CD14-positive monocyte (primary cell): ENCODE measurements around the gene CHST11. TPM values are rescaled to one million over a fixed set of nuclear protein-coding genes. Genes with fewer than 3 reads are reported as not detected.

Experiments
- DNase-seq, 3 donors: peaks; one replicate each; pipeline ENCODE4 v3.0.0-alpha.2; 2011 to 2022
- H2AFZ ChIP-seq: 2 replicates; pipeline ENCODE4 v1.6.0; 2012; ENCODE audit warnings: mild to moderate bottlenecking, low read depth, low read length, inconsistent platforms; ENCODE audit not compliant: insufficient read depth, poor library complexity, severe bottlenecking
- H3K27ac ChIP-seq, 2 donors: 1 replicate in 1 of 2; 2 replicates in 1 of 2; pipeline ENCODE4 v1.5.1; 2012 to 2013; ENCODE audit warnings: low read length in 2 of 2, control low read depth in 1 of 2, inconsistent platforms in 1 of 2, low read depth in 1 of 2, mild to moderate bottlenecking in 1 of 2
- H3K27me3 ChIP-seq, 2 donors: one replicate each; pipeline versions ENCODE4 v1.6.0 to v1.6.1; 2011 to 2013; ENCODE audit warnings: low read length in 2 of 2; ENCODE audit not compliant: control insufficient read depth in 2 of 2, insufficient read depth in 2 of 2
- H3K36me3 ChIP-seq, 2 donors: replicated peaks in 1 of 2; 1 replicate in 1 of 2; 2 replicates in 1 of 2; pipeline versions ENCODE4 v1.5.1 to v1.6.1; 2012 to 2013; ENCODE audit warnings: low read length in 2 of 2, control low read depth in 1 of 2, inconsistent platforms in 1 of 2, mild to moderate bottlenecking in 1 of 2; ENCODE audit not compliant: insufficient read depth in 2 of 2, control insufficient read depth in 1 of 2
- H3K4me1 ChIP-seq, 2 donors: 1 replicate in 1 of 2; 2 replicates in 1 of 2; pipeline versions ENCODE4 v1.5.1 to v1.6.1; 2012 to 2013; ENCODE audit warnings: low read length in 2 of 2, control low read depth in 1 of 2, inconsistent platforms in 1 of 2, mild to moderate bottlenecking in 1 of 2, moderate library complexity in 1 of 2; ENCODE audit not compliant: insufficient read depth in 2 of 2, control insufficient read depth in 1 of 2
- H3K4me2 ChIP-seq: replicated peaks from 2 replicates; pipeline ENCODE3; 2012; ENCODE audit warnings: low read length, moderate library complexity, mild to moderate bottlenecking; ENCODE audit not compliant: poor library complexity, severe bottlenecking; ENCODE audit errors: extremely low read depth
- H3K4me3 ChIP-seq, 3 experiments: fragments of 200-600 bp in 1 of 3; sonication (generic) in 1 of 3; replicated peaks in 1 of 3; 1 replicate in 2 of 3; 2 replicates in 1 of 3; pipeline ENCODE4 v1.5.1; 2011 to 2013; ENCODE audit warnings: low read length in 3 of 3, mild to moderate bottlenecking in 3 of 3, control low read depth in 2 of 3, low read depth in 2 of 3, inconsistent platforms in 1 of 3, moderate library complexity in 1 of 3
- H3K79me2 ChIP-seq: 2 replicates; pipeline ENCODE4 v1.6.0; 2012; ENCODE audit warnings: mild to moderate bottlenecking, control low read depth, inconsistent platforms, low read length, moderate library complexity; ENCODE audit not compliant: insufficient read depth
- H3K9ac ChIP-seq: 2 replicates; pipeline ENCODE4 v1.6.0; 2017; ENCODE audit warnings: low read length, mild to moderate bottlenecking; ENCODE audit not compliant: insufficient read depth, poor library complexity, severe bottlenecking
- H3K9me3 ChIP-seq, 2 donors: replicated peaks in 1 of 2; 1 replicate in 1 of 2; 2 replicates in 1 of 2; pipeline versions ENCODE4 v1.5.1 to v1.6.1; 2012 to 2013; ENCODE audit warnings: low read length in 2 of 2, control low read depth in 1 of 2; ENCODE audit not compliant: control insufficient read depth in 1 of 2, insufficient read depth in 1 of 2
- H4K20me1 ChIP-seq: 2 replicates; pipeline ENCODE4 v1.6.0; 2012; ENCODE audit warnings: mild to moderate bottlenecking, low read length, control low read depth, moderate library complexity; ENCODE audit not compliant: insufficient read depth
- H3K27ac Mint-ChIP-seq, 7 donors: one replicate each; pipeline ENCODE4 v1.8.0; 2020; ENCODE audit warnings: mild to moderate bottlenecking in 7 of 7, mixed read lengths in 7 of 7, moderate library complexity in 6 of 7, inconsistent platforms in 2 of 7
- H3K27me3 Mint-ChIP-seq, 3 donors: one replicate each; pipeline ENCODE4 v1.8.0; 2021 to 2022; ENCODE audit warnings: low read depth in 3 of 3, mild to moderate bottlenecking in 3 of 3, mixed read lengths in 3 of 3, moderate library complexity in 3 of 3, inconsistent platforms in 1 of 3
- H3K36me3 Mint-ChIP-seq, 2 donors: one replicate each; pipeline ENCODE4 v1.8.0; 2020; ENCODE audit warnings: mixed read lengths in 2 of 2, inconsistent platforms in 1 of 2, mild to moderate bottlenecking in 1 of 2
- H3K4me1 Mint-ChIP-seq: one replicate; pipeline ENCODE4 v1.8.0; 2020; ENCODE audit warnings: mild to moderate bottlenecking, mixed read lengths
- H3K4me3 Mint-ChIP-seq, 2 donors: one replicate each; pipeline ENCODE4 v1.8.0; 2020; ENCODE audit warnings: mild to moderate bottlenecking in 2 of 2, mixed read lengths in 2 of 2, moderate library complexity in 1 of 2
- H3K9me3 Mint-ChIP-seq, 7 donors: one replicate each; pipeline ENCODE4 v1.8.0; 2020 to 2022; ENCODE audit warnings: mixed read lengths in 7 of 7, mild to moderate bottlenecking in 6 of 7, moderate library complexity in 6 of 7, inconsistent platforms in 2 of 7
- CTCF ChIP-seq: fragments of 200-600 bp; IDR thresholded peaks from one replicate; pipeline ENCODE4 v1.8.0; 2022; ENCODE audit warnings: antibody characterized with exemption, mild to moderate bottlenecking
- WGBS: methylation state at CpG from one replicate; pipeline ENCODE4 v1.1.5; 2013; ENCODE audit warnings: missing lambda C conversion rate; ENCODE audit not compliant: insufficient coverage; 5-methylcytosine and 5-hydroxymethylcytosine counted together
- intact Hi-C, 2 donors: fragments of 100-400 bp; cut with micrococcal nuclease; formaldehyde crosslinking; loops; one replicate each; pipeline versions ENCODE4 v1.15.0 to v1.15.1; 2023
- polyA plus RNA-seq, 3 donors: library from polyadenylated mRNA; depleted of rRNA in 1 of 3; unstranded in 2 of 3; stranded (reverse) in 1 of 3; fragments of 300-500 nt in 2 of 3; fragments of >200 nt in 1 of 3; fragmentation: Illumina TruSeq in 2 of 3; gene quantifications; 1 replicate in 2 of 3; 2 replicates in 1 of 3; pipeline ENCODE4 v1.2.3, GENCODE V29; 2012 to 2021

CHST11 gene
- polyA plus RNA-seq, 3 donors: 44.4 to 66.6 (median 48.4) TPM

- peak overlapping the region in 1 of 2 donors; percentile 29 for H3K27ac ChIP-seq
- H3K36me3 ChIP-seq: peaks cover 3 to 36% of the 10 kb centered on the region in 2 donors
- H2AFZ ChIP-seq: no peak overlapping the region
- no peak for TF ChIP-seq CTCF
- Mint-ChIP-seq H3K4me3 (no peak overlapping the region), H3K27me3 (peaks cover 0 to 3% (median 0%) of the 10 kb centered on the region in 3 donors), H3K27ac (peak overlapping the region in 4 of 7 donors; percentile 51 to 75 (median 64)), H3K9me3 (no peaks in the 10 kb centered on the region), H3K36me3 (peaks cover 23 to 52% of the 10 kb centered on the region in 2 donors), H3K4me1 (peaks cover 44% of the 10 kb centered on the region)
- H3K4me1 ChIP-seq: peaks cover 20 to 36% of the 10 kb centered on the region in 2 donors
- H3K27me3 ChIP-seq: no peaks in the 10 kb centered on the region
- H3K9me3 ChIP-seq: no peaks in the 10 kb centered on the region
- no peak for DNase-seq
- H3K4me3 ChIP-seq: no peak overlapping the region
- 83% methylated on average over 4 of the region's 6 CpGs for WGBS
- H4K20me1 ChIP-seq: peaks cover 77% of the 10 kb centered on the region
- H3K4me2 ChIP-seq: no peak overlapping the region
- H3K9ac ChIP-seq: no peak overlapping the region
- peaks cover 100% of the 10 kb centered on the region for H3K79me2 ChIP-seq
- intact Hi-C loops: no loop called here
Observed at GRCh38 chr12:104734541-104735095, 277.9 kb downstream of the CHST11 start.

GRCh38 chr12:104735801-104736200 is 279.1 kb downstream of the CHST11 start:
- Histone ChIP-seq H2AFZ (no peak overlapping the region), H3K4me3 (no peak overlapping the region), H3K4me1 (peaks cover 32 to 48% of the 10 kb centered on the region in 2 donors), H3K9me3 (no peaks in the 10 kb centered on the region), H3K27ac (peak overlapping the region in 1 of 2 donors; percentile 14), H3K9ac (no peak overlapping the region), H3K27me3 (no peaks in the 10 kb centered on the region), H3K36me3 (peaks cover 3 to 25% of the 10 kb centered on the region in 2 donors), H3K79me2 (peaks cover 93% of the 10 kb centered on the region), H3K4me2 (no peak overlapping the region), H4K20me1 (peaks cover 65% of the 10 kb centered on the region)
- peak overlapping the region in 4 of 7 donors; percentile 13 to 55 (median 38) for H3K27ac Mint-ChIP-seq
- intact Hi-C loops: no loop called here
- DNase-seq: no peak
- H3K4me3 Mint-ChIP-seq: no peak overlapping the region
- H3K4me1 Mint-ChIP-seq: peaks cover 49% of the 10 kb centered on the region
- no peak for TF ChIP-seq CTCF
- H3K36me3 Mint-ChIP-seq: peaks cover 15 to 44% of the 10 kb centered on the region in 2 donors
- no peaks in the 10 kb centered on the region for H3K9me3 Mint-ChIP-seq
- no peaks in the 10 kb centered on the region for H3K27me3 Mint-ChIP-seq
- WGBS: 62% methylated on average over 3 of the region's 5 CpGs
